Stimulated activated CD4-positive, alpha-beta T cell treated with anti-CD3 and anti-CD28 coated beads, Interleukin-15, amount 100 ng/mL, for 1 hour (primary cell): ENCODE results near the gene MRPL50.
"Not testable (repeated sequence)": the region's sequence is repeated elsewhere in the genome, so short reads cannot be mapped to it uniquely, and the experiment has no call there.

ENCODE experiments used
- DNase-seq, 2 donors: peaks; one replicate each; pipeline ENCODE4 v3.0.0-alpha.2; 2020; ENCODE audit warnings: low read depth in 1 of 2, low spot score in 1 of 2

MRPL50 gene

GRCh38 chr9:101418518-101419430 lies 20.4 kb upstream of the MRPL50 start:
- no peak for DNase-seq

GRCh38 chr9:101417977-101418376 lies 19.6 kb upstream of the MRPL50 start:
- DNase-seq, result no peak

DNA sequence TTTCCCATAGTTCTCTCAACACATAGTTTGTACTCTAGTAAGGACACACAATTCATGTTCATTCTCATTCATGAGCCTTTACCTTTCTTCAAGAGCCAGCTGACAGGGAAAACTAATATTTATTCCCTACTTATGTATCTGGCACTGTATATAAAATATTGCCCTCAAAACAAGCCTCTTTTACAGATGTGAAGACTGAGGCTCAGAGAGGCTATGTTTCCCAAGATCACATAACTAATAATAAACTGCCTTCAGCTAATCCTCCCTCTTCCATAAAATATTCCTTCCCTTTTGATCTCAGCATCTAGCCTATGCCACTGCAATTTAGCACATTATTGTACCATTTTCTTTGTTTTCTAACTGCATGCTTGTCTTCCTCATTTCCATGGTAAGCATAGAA lies 19.0 kb upstream of the MRPL50 start:
- DNase-seq, result no peak

GRCh38 chr9:101415578-101415977 lies 17.2 kb upstream of the MRPL50 start:
- no peak for DNase-seq

DNA sequence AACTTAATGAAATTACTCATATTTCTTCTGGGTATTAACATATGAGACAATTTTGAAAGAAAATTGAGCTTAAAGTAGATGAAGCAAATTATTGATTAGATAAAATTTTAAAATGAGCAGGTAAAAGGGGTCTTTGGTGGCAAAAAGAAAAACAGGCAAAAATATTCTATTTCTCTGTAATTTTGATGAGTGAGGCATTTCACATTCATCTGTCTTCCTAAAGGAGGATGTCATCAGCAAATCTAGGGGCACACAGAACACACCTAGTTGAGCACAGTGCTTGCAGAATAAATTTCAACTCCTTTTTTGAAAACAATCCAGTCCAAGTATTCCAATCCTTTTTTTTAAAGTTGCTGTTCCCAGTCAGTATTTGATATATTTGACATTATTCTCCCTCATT lies 16.4 kb upstream of the MRPL50 start:
- DNase-seq, result no peak

DNA sequence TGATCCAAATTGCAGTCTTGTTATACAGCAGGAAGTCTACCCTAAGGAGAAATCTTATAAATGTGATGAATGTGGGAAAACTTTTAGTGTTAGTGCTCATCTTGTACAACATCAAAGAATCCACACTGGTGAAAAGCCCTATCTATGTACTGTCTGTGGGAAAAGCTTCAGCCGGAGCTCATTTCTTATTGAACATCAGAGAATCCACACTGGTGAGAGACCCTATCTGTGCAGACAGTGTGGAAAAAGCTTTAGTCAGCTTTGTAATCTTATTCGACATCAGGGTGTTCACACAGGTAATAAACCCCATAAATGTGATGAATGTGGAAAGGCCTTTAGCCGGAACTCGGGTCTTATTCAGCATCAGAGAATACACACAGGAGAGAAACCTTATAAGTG lies 10.7 kb upstream of the MRPL50 start:
- DNase-seq, result no peak

GRCh38 chr9:101408374-101409078 lies 10.1 kb upstream of the MRPL50 start:
- DNase-seq, result no peak

- DNase-seq, result no peak
Observed at GRCh38 chr9:101403516-101404285, 5.3 kb upstream of the MRPL50 start.

DNA sequence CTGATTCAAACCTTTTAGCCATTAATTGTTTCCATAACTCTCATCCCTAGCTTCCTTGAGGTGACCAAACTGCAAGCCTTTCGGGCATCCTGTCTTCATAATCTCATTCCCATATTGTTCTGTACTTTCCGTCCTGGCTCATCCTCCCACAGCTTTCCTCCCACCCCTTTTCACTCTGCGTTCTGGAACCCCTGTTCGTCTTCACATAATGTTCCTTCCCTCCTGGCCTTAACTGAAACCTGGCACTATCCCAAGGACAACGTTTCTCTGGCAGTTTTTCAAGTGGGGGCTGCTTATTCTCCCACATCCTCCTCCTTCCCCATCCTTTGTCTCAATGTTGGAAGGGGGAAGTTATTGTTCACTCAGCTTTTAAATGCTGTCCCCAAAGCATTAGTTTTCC lies 1.7 kb upstream of the MRPL50 start:
- DNase-seq, result no peak

GRCh38 chr9:101399643-101399970 lies 1.2 kb upstream of the MRPL50 start:
- DNase-seq, result no peak

- DNase-seq, result no peak
Observed at GRCh38 chr9:101398930-101399642, 668 bp upstream of the MRPL50 start.

GRCh38 chr9:101397746-101398067 lies 711 bp downstream of the MRPL50 start:
- no peak for DNase-seq

DNA sequence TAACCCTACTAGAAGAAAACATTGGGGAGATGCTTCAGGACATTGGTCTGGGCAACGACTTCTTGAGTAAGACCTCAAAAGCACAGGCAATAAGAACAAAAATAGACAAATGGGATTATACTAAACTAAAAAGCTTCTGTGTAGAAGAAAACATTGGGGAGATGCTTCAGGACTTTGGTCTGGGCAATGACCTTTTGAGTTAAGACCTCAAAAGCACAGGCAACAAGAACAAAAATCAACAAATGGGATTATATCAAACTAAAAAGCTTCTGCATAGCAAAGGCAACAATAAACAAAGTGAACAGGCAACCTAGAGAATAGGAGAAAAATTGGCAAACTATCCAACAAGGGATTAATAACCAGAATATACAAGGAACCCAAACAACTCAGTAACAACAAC lies 3.7 kb downstream of the MRPL50 start:
- DNase-seq, result no peak

- no peak for DNase-seq
Observed at GRCh38 chr9:101393135-101393534, 5.3 kb downstream of the MRPL50 start.

DNA sequence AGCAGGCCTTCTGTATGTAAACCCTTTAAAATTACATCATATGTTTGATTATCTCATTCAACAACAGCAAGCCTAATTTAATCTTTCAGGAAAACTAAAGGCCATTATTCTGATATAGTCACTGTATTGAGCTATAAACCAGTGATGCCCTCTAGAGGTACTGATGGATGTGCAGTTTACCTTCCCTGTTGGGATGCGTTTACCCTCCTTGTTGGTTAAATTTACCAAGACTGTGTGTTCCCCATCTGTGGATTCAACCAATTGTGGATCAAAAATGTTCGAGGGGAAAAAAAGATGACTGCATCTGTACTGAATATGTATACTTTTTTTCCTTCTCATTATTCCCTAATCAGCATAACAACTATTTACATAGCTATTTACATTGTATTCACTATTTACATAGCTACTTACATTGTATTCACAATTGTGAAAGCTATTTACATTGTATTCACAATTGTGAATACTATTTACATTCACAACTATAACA lies 9.9 kb downstream of the MRPL50 start:
- DNase-seq, result no peak

GRCh38 chr9:101387871-101388506 lies 10.4 kb downstream of the MRPL50 start:
- no peak for DNase-seq

DNA sequence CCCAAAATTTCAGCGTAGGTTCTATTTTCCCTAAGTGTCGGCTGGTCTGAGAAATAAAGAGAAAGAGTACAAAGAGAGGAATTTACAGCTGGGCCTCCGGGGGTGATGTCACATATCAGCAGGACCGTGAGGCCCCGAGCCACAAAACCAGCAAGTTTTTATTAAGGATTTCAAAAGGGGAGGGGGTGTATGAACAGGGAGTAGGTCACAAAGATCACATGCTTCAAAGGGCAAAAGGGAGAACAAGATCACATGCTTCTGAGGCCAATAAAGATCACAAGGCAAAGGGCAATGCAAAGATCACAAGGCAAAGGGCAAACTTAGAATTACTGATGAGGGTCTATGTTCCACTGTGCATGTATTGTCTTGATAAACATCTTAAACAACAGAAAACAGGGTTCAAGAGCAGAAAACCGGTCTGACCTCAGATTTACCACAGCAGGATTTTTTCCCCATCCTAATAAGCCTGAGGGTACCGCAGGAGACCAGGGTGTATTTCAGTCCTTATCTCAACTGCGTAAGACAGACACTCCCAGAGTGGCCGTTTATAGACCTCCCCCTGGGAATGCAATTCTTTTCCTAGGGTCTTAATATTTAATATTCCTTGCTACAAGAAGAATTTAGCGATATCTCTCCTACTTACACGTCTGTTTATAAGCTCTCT lies 13.4 kb downstream of the MRPL50 start, which contains the start of gene BAAT:
Gene BAAT, minus strand, starts transcription at position 134 of the 664 bp plus-strand sequence. CDS start 13,602 bp downstream, outside the sequence.
- not testable (repeated sequence) for DNase-seq

- DNase-seq, result no peak
Observed at GRCh38 chr9:101383361-101383760, 15.1 kb downstream of the MRPL50 start.

DNA sequence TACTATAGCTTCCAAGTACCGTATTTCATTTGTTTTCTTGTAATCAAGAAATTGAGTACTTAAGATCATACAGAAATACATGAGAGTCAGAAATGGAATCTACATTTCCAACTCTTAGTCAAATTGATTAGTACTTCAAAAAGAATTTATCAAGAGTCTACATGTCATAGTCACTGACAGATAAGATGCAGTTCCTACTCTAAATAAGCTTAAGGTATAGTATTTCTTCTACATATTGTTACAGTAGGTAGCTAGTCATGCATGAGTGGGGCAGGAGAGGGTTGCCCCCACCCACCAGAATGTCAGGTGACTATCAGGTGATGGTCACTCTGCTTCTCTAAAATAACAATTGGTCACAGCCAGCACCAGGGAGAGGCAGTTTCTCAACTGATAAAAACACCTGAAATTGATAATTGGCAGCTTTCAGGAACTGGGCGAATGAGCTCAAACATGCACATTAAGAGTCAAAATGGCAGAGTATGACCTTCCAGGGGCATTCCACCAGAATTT lies 16.5 kb downstream of the MRPL50 start:
- DNase-seq, result no peak

DNA sequence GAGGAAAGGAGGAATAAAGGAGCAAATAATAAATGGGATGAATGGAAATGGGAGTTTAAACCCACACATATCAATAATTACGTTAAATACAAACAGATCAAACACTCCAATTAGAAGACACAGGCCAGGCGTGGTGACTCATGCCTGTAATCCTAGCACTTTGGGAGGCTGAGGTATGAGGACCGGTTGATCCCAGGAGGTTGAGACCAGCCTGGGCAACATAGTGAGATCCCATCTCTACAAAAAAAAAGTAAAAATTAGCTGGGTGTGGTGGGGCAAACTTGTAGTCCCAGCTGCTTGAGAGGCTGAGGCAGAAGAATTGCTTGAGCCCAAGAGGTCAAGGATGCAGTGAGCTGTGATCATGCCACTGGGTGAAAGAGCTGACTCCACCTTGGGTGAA lies 17.3 kb downstream of the MRPL50 start:
- no peak for DNase-seq
